Activated naive CD8-positive, alpha-beta T cell treated with anti-CD3 and anti-CD28 coated beads for 36 hours (primary cell): ENCODE data around the gene TSFM. TPM values are rescaled to one million over a fixed set of nuclear protein-coding genes. Genes with fewer than 3 reads are reported as not detected.

Experiments used
- DNase-seq: peaks from one replicate; pipeline ENCODE4 v3.0.0; 2021
- H3K27ac Mint-ChIP-seq: one replicate; pipeline ENCODE4 v1.8.0; 2022; ENCODE audit warnings: mild to moderate bottlenecking, moderate library complexity, mixed read lengths
- H3K27me3 Mint-ChIP-seq: one replicate; pipeline ENCODE4 v1.8.0; 2022; ENCODE audit warnings: mild to moderate bottlenecking, mixed read lengths
- H3K36me3 Mint-ChIP-seq: one replicate; pipeline ENCODE4 v1.8.0; 2021; ENCODE audit warnings: mild to moderate bottlenecking, mixed read lengths
- H3K4me1 Mint-ChIP-seq: one replicate; pipeline ENCODE4 v1.8.0; 2021; ENCODE audit warnings: mixed read lengths
- H3K4me3 Mint-ChIP-seq: one replicate; pipeline ENCODE4 v1.8.0; 2022; ENCODE audit warnings: mild to moderate bottlenecking, moderate library complexity, mixed read lengths
- H3K9me3 Mint-ChIP-seq: one replicate; pipeline ENCODE4 v1.8.0; 2022; ENCODE audit warnings: mixed read lengths
- total RNA-seq, 2 experiments: library from RNA; stranded (reverse); gene quantifications; one replicate each; pipeline ENCODE4 v1.2.3, GENCODE V29; 2021

Gene TSFM
- total RNA-seq, 2 experiments from 2014 or later = 67.7 to 74.7 TPM

DNA sequence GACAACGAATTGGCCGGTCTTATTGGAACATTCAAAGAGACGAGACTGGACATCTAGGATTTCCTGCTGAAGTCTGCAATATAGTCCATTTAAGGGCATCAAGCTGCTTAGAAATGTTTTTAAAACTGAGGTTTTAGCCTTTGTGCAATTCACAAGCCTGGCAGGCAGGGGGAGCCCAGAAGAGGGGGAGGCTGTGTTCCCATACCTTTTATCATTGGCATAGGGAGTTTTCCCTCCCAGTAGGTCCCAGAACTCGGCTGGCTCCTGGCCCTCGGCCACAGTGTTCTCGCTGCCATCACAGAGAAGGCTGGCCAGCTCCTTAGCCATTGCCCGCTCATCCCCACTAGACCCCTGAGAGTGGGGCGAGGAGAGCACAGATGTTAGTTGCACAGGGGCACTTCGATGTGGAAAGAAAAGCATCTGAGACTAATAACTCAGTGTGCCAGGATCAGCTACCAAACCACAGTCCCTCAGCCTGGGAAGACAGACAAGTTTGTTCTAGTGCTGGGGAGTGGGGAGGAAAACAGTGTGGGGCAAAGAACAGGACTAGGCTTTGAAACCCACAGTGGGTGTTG lies 20.8 kb downstream of the TSFM start:
- peak; percentile 19 for DNase-seq
- Mint-ChIP-seq H3K9me3 (no peaks in the 10 kb centered on the region), H3K4me1 (peaks cover 3% of the 10 kb centered on the region), H3K27ac (no peak overlapping the region), H3K36me3 (peaks cover 2% of the 10 kb centered on the region), H3K4me3 (no peak overlapping the region), H3K27me3 (no peaks in the 10 kb centered on the region)

DNA sequence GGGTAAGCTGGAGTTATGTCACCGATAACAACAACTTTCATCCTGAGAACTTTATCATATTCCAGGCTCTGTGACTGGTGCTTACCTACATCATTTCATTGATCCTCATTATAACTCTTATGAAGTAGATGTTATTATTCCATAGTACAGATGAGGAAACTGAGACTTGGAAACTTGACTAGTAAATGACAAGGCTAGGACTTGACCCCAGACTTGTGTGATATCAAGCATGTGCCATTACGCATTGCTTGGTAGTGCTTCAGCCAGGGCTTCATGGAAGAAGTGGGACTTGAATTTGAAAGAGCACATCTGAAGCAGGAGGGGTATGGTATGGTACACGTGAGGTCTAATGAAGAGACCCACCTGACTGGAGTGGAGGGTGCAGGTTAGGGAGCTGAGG lies 24.1 kb downstream of the TSFM start:
- Mint-ChIP-seq H3K27ac (no peak overlapping the region), H3K4me3 (no peak overlapping the region), H3K4me1 (peaks cover 3% of the 10 kb centered on the region), H3K9me3 (no peaks in the 10 kb centered on the region), H3K36me3 (no peaks in the 10 kb centered on the region), H3K27me3 (no peaks in the 10 kb centered on the region)
- DNase-seq = no peak

DNA sequence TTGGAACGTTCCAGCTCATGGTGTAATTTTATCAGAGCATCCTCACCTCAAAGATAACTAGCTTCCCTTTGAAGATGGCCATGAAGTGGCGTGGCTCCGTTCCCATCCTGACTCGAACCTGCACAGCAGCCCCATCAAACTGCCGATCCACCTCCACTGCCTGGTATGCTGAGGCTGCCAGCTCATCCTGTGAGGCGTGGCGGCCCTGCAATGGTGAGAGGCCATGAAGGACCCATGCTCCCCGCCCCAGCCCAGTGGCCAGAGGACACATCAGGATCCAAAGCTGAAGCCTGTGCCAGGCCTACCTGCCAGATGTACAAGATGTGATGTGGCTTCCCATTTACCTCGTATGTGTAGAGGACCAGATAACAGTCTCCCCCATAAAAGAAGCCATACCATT lies 24.7 kb downstream of the TSFM start:
- Mint-ChIP-seq H3K4me3 (no peak overlapping the region), H3K4me1 (peaks cover 3% of the 10 kb centered on the region), H3K36me3 (no peaks in the 10 kb centered on the region), H3K27ac (no peak overlapping the region), H3K27me3 (no peaks in the 10 kb centered on the region), H3K9me3 (no peaks in the 10 kb centered on the region)
- DNase-seq = no peak

DNA sequence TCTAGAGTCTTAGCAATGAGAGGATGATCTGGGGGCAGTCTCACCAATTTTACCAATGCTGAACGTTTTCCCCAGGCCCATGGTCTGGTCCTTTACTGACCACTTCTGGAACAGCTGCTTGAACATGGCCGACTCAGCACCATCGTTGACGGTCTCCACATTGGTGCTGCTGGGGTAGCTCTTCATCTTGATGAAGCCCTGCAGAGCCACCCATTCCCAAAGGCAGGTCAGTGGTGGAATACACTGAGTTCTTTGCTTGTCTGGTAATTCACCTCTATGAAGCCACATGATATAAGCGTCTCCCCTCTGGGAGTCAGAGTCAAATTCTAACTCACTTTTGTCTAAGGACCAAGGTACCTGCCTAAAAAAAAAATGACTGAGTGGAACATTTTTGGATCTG lies 25.8 kb downstream of the TSFM start:
- Mint-ChIP-seq H3K27me3 (no peaks in the 10 kb centered on the region), H3K4me3 (no peak overlapping the region), H3K4me1 (no peaks in the 10 kb centered on the region), H3K27ac (no peak overlapping the region), H3K9me3 (no peaks in the 10 kb centered on the region), H3K36me3 (no peaks in the 10 kb centered on the region)
- no peak for DNase-seq

- H3K4me3 Mint-ChIP-seq = no peak overlapping the region
- H3K9me3 Mint-ChIP-seq = no peaks in the 10 kb centered on the region
- no peaks in the 10 kb centered on the region for H3K27me3 Mint-ChIP-seq
- H3K27ac Mint-ChIP-seq = no peak overlapping the region
- no peak for DNase-seq
- H3K4me1 Mint-ChIP-seq = no peaks in the 10 kb centered on the region
- H3K36me3 Mint-ChIP-seq = no peaks in the 10 kb centered on the region
Observed at GRCh38 chr12:57809425-57809824, 26.8 kb downstream of the TSFM start.

DNA sequence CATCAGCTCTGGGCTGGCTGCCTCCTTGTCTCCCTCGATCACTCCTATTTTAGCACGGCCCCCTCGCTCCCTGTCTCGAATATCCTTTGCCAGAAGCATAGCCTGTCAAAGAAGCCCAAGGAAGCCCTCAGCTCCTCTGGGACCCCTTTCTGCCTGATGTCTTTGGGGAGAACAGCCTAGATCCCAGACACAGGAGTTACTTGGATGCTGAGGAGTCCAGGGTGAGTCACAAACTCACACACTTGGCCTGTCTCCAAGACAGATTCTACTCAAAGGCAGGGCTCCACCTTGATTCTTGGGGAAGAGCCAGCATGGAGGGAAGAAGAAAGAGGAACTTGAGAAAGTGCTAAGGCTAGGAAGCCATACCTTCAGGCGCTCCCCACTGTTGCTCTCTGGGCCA lies 27.9 kb downstream of the TSFM start:
- no peaks in the 10 kb centered on the region for H3K27me3 Mint-ChIP-seq

DNA sequence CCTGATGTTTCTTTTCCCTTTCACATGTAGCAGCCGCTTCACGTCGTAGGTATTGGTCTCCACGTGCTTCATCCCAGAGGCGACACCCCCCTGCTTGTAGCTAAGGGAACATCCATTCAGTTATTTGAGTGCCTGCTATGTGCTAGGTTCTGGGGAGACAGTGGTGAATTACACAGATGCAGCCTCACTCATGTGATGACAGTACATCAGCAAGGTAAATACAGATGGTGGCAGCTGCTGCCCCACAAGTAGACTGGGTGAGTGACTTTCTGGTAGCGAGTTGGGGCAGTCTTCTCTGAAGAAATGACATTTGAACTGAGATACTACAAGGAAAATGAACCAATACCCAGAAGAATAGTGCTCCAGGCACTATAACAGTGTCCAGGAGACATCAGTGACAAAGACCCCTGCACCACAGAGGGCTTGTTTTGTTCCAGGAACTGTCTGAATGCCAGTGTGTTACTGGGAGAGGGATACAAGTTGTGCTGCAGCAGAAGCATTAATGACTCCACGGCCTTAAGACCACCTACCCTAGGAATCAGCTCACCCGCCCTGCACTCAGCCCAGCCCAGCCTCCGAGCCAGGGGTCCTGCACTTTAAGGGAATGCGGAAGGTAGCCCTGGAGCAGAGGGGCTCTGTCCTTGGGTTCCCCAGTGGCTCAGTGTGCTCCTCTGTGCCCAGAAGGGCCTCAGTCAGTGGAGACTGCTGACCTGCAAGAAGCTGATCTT lies 28.6 kb downstream of the TSFM start:
- H3K27me3 Mint-ChIP-seq = no peaks in the 10 kb centered on the region

More for the DNA sequence above, 27.9 kb downstream of the TSFM start:
- H3K9me3 Mint-ChIP-seq = no peaks in the 10 kb centered on the region
- H3K4me3 Mint-ChIP-seq = no peak overlapping the region
- H3K36me3 Mint-ChIP-seq = no peaks in the 10 kb centered on the region
- no peak overlapping the region for H3K27ac Mint-ChIP-seq
- H3K4me1 Mint-ChIP-seq = no peaks in the 10 kb centered on the region
- DNase-seq = no peak

DNA sequence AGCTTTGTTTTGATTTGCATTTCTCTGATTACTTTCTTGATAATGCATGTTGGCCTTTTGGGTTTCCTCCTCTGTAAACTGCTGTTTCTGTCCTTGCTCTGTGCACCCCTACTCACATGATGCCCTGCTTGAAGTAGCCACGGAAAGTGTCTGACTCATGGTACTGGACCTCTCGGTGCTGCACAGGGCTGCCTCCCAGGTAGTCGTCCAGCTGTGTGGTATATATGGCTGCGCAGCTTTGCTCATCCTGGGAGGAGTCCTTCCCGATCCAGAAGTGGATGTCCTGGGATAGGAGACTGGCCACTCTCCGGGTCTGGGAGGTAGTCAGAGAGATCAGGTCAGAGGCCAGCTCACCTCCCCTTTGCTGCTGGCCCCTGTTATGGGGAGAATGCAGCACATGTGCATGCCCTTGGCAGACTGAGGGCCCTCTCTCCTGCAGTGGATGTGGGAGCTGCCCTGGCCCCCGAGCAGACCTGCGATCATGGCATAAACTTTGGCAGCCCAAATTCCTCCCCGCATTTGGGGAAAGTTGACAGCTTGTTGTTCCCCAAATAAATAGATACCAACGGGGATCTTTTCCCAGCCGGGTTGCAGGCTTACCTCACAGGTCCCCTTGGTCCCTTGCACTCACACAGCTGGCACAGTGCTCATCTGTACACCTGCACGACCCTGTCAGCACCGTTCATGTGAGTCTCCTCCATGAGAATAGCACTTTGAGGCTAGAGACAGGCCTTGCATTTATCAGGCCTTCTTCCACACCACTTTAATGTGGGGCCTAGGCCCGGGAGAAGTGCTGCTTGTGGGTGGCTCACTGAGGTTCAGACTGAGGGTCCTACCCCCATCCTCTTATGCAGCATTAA lies 30.8 kb downstream of the TSFM start:
- Mint-ChIP-seq H3K4me3 (no peak overlapping the region), H3K4me1 (no peaks in the 10 kb centered on the region), H3K27ac (no peak overlapping the region), H3K36me3 (no peaks in the 10 kb centered on the region), H3K27me3 (no peaks in the 10 kb centered on the region), H3K9me3 (no peaks in the 10 kb centered on the region)
- DNase-seq = no peak

More for the DNA sequence above, 28.6 kb downstream of the TSFM start:
- H3K27ac Mint-ChIP-seq = no peak overlapping the region
- H3K9me3 Mint-ChIP-seq = no peaks in the 10 kb centered on the region
- DNase-seq = no peak
- H3K4me3 Mint-ChIP-seq = no peak overlapping the region
- no peaks in the 10 kb centered on the region for H3K4me1 Mint-ChIP-seq
- no peaks in the 10 kb centered on the region for H3K36me3 Mint-ChIP-seq

DNA sequence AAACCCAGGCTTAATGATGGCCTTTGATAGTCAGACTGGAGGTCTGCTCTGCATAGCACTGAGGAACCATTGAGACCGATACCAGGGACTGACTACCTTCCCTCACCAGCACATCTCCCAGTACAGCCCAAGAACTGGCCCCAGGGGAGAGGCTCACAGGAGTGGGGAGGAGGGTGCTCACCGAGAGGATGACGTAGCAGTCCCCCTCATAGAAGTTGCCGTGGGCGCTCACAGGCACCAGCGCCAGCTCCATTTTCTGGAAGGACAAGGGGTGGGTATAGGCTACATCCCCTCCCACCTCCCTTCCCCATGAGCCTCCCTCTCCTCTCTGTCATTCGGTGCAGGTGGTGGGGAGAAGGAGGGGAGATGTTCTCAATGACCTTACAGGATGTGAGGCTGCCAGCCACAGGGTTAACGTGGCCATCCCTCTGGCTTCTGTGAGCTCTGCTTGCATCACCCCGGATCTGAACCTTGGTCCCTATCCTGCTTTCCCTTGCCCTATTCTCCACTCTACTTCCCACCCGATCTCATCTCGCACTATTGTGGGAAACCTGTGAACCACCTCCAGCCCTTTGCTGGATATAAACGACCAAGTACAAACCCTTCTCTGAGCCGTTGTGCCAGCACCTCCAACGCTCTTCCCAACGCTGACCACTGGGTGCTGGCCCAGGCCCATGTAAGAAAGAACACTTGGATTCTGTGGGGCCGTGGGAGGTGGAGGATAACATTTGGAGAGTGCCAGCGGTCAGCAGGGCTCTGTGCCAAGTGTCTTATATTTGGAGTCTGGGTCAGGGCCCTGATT lies 31.6 kb downstream of the TSFM start:
- Mint-ChIP-seq H3K4me1 (no peaks in the 10 kb centered on the region), H3K9me3 (no peaks in the 10 kb centered on the region), H3K27ac (no peak overlapping the region), H3K27me3 (no peaks in the 10 kb centered on the region), H3K36me3 (peaks cover 3% of the 10 kb centered on the region), H3K4me3 (no peak overlapping the region)
- no peak for DNase-seq

DNA sequence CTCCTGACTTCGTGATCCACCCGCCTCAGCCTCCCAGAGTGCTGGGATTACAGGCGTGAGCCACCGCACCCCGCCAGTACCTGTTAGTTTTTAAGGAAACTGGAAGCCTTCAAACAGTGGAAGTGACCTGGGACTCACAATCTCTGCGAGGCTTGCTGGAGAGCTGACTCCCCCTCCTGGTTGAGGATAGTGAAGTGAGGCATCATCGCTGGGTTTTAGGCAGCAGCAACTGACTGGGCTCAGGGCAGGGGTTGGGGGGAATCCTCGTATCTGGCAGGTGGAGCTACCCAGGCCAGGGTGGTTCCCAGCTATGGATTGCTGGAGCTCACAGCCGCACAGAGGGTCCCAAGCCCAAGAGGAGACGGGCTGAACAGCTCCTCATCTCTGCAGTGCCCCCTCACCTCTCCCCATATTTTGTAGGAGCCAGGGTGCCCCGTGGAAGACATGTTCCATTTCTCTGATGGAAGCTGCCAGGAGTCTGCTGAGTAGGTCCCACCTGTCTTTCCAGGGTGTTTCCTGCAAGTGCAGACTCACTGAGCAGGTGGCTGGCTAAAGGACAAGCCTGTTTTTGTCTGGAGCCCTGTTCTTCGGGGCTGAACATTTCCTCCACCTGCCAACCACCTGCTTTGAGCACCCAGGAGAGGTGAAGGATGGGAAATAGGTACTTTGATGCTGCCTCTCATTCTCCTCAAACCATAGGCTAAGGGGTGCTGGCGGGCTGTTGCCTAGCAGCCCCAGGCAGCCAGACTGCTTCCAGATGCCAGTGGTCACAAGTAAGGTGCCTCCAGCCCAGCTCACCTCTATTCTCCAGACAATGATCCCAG lies 32.8 kb downstream of the TSFM start:
- H3K27ac Mint-ChIP-seq = no peak overlapping the region
- H3K9me3 Mint-ChIP-seq = no peaks in the 10 kb centered on the region
- no peak overlapping the region for H3K4me3 Mint-ChIP-seq
- no peak for DNase-seq
- no peaks in the 10 kb centered on the region for H3K4me1 Mint-ChIP-seq
- peaks cover 4% of the 10 kb centered on the region for H3K36me3 Mint-ChIP-seq
- H3K27me3 Mint-ChIP-seq = no peaks in the 10 kb centered on the region

DNA sequence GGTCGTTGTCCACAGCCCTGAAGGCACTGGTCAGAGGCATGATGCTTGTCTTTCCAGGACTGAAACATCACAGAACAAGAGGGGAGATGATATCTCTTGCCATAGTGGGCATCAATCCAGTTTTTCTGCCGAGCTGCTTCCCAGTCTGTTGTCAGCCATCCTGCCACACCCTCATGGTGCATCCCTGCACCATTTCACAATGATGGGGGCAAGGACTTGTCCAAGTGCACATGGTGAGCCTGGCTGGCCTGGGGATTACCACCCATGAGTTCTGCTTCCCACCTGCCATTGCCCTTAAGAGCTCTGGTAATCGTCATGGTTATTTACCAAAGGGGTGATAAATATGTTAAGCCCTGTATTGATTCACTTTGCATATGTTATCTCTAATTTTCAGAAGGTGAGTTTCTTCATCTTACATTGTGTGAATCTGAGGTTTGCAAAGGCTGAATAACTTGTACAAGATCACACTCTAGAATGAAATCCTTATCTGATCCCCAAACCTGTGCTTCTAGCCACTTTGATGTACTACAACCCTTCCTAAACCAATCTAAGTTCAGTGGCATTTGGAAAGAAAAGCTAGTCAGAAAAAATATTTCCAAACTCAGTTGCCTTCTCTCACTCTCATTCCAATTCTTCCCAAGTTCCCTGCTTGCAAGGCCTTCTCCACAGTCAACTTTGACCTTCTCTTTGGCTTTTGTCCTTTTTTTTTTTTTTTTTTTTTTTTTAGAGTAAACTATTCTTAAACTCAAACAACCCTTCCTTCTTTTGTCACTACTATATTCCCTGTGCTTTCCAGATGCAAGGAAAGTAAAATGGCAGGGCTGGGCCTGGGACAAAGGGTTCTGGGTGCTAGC lies 33.6 kb downstream of the TSFM start:
- Mint-ChIP-seq H3K4me3 (no peak overlapping the region), H3K36me3 (peaks cover 4% of the 10 kb centered on the region), H3K27ac (no peak overlapping the region), H3K27me3 (no peaks in the 10 kb centered on the region), H3K4me1 (peaks cover 1% of the 10 kb centered on the region), H3K9me3 (no peaks in the 10 kb centered on the region)
- no peak for DNase-seq

DNA sequence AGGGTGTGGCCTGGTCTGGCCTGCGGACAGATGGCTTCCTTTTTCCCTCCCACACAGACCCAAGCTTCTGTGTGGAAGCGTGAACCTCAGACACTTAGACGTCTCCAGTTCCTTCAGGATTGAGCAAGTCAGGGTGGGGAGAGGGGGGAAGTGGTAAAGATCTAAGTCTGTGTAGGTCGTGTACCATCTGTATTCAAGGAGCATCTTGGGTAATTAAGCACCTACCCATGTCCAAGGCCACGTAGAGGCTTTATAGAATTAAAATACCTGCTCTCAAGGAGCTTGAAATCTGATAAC lies 34.2 kb downstream of the TSFM start:
- H3K9me3 Mint-ChIP-seq = no peaks in the 10 kb centered on the region
- peaks cover 1% of the 10 kb centered on the region for H3K4me1 Mint-ChIP-seq

DNA sequence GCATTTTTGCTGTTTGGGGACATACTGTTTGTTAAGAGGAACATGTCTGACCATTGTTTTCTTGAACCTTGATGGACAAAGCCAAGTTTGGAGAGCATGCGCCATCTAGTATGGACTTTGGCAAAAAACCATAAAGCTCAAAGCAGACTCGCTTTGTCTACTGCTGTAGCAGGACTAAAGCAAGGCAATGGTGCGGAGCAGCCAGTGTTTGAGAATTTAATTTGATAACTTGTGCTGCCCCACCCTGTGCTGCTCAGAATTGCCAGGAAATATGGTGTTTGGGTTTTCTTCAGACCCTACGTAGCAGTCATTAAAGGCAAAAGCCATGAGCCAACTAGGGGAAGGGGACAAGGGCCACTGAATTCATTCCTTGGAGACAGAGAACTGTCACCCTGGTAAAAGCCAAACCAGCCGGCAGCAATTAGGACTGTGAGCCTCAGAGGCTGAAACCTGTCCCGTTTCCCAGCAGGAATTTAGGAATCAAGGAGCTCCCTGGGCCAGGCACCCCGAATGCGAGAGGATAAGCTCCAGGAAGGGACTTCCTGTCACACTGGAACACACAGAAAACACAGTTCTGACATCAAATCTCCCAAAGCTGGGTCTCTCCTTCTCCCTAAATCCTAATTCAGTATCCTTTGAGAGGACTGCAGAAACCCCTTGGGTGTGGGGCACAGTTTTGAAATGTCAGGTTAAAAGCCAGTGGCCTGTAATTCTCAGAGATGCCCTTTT lies 34.8 kb downstream of the TSFM start:
- H3K27me3 Mint-ChIP-seq = no peaks in the 10 kb centered on the region
- H3K9me3 Mint-ChIP-seq = no peaks in the 10 kb centered on the region
- DNase-seq = no peak
- H3K4me3 Mint-ChIP-seq = no peak overlapping the region
- H3K36me3 Mint-ChIP-seq = peaks cover 4% of the 10 kb centered on the region
- H3K27ac Mint-ChIP-seq = no peak overlapping the region
- peaks cover 1% of the 10 kb centered on the region for H3K4me1 Mint-ChIP-seq

More for the DNA sequence above, 34.2 kb downstream of the TSFM start:
- no peak for DNase-seq
- peaks cover 4% of the 10 kb centered on the region for H3K36me3 Mint-ChIP-seq
- H3K27ac Mint-ChIP-seq = no peak overlapping the region
- H3K4me3 Mint-ChIP-seq = no peak overlapping the region
- H3K27me3 Mint-ChIP-seq = no peaks in the 10 kb centered on the region
